Colonic mucosa (tissue), 4 donors: ENCODE data around the gene ACOT7. TPM values are rescaled to one million over a fixed set of nuclear protein-coding genes. Genes with fewer than 3 reads are reported as not detected.

Experiments used
- DNase-seq: peaks from one replicate; pipeline ENCODE4 v3.0.0-alpha.2; 2020
- H3K27ac ChIP-seq: fragments of 200-600 bp; one replicate; pipeline ENCODE4 v1.8.0; 2021
- H3K27me3 ChIP-seq: fragments of 200-600 bp; one replicate; pipeline ENCODE4 v1.8.0; 2021
- H3K36me3 ChIP-seq: fragments of 200-600 bp; one replicate; pipeline ENCODE4 v1.8.0; 2021
- H3K4me1 ChIP-seq: fragments of 200-600 bp; one replicate; pipeline ENCODE4 v1.8.0; 2021; ENCODE audit warnings: mild to moderate bottlenecking
- H3K4me3 ChIP-seq: fragments of 200-600 bp; one replicate; pipeline ENCODE4 v1.8.0; 2021
- H3K9ac ChIP-seq, 2 donors: one replicate each; pipeline ENCODE4 v1.7.0; 2013; ENCODE audit warnings: control low read depth in 2 of 2, low read depth in 2 of 2, low read length in 2 of 2
- H3K9me3 ChIP-seq: fragments of 200-600 bp; one replicate; pipeline ENCODE4 v1.8.0; 2021
- intact Hi-C: fragments of 100-400 bp; cut with DNase I; formaldehyde crosslinking; loops from one replicate; pipeline ENCODE4 v1.14.1; 2022
- total RNA-seq, 2 donors: library from RNA; stranded (reverse); fragmentation: NEBNext Ultra II Directional in 1 of 2; extraction: Animal tissue kit (Norgen Biotek cat#: 25700) in 1 of 2; gene quantifications; one replicate each; pipeline ENCODE4 v1.2.1, GENCODE V29; 2021
- TF ChIP-seq, protein P1 (sequence below): fragments of 200-600 bp; IDR thresholded peaks from one replicate; pipeline ENCODE4 v1.8.0; 2022; ENCODE audit warnings: antibody characterized with exemption, mild to moderate bottlenecking
- donor health status: healthy.
- donor health status: DM: no; HTN: no; CAD: no.
- donor health status: DM: no; HTN: no; CAD: no.

Gene ACOT7
- total RNA-seq, 2 donors from 2014 or later, result 48.7 to 125 TPM

DNA sequence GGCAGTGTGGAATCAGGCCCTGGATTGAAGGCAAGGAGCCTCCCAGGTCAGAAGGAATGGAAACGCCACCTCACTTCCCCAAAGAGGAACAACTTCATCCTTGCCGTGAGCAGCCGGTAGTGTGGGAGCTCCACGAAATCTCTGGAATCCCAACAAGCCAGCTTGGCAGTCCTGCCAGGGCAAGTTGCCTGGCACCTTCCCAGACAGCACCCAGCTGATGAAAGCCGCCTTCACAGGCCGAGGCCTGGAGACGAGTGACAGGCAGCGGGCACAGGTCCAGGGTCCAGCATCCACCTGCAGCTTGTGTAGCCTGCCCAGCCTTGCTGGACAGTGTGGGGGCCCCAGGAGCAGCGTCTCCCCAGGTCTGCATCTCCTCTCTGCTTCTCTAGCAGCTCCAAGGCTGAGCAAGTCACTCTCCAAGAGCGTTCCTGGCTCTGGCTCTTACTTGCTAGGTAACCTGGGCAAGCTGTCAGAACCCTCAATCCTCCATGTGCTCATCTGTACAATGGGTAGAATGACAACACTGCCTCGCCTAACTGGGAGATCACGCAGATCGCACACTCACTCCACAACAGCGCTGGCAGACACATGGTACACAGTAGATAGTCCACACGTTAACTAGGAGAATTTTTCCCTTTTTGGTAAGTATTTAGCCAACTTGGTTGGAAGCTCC lies 43.0 kb downstream of the ACOT7 start:
- DNase-seq, result no peak
- no peaks in the 10 kb centered on the region for H3K36me3 ChIP-seq
- no peak overlapping the region for H3K27ac ChIP-seq
- H3K9ac ChIP-seq, result no peak overlapping the region
- TF ChIP-seq, protein P1, sequence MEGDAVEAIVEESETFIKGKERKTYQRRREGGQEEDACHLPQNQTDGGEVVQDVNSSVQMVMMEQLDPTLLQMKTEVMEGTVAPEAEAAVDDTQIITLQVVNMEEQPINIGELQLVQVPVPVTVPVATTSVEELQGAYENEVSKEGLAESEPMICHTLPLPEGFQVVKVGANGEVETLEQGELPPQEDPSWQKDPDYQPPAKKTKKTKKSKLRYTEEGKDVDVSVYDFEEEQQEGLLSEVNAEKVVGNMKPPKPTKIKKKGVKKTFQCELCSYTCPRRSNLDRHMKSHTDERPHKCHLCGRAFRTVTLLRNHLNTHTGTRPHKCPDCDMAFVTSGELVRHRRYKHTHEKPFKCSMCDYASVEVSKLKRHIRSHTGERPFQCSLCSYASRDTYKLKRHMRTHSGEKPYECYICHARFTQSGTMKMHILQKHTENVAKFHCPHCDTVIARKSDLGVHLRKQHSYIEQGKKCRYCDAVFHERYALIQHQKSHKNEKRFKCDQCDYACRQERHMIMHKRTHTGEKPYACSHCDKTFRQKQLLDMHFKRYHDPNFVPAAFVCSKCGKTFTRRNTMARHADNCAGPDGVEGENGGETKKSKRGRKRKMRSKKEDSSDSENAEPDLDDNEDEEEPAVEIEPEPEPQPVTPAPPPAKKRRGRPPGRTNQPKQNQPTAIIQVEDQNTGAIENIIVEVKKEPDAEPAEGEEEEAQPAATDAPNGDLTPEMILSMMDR, result no peak
- intact Hi-C loops, result loop anchor here (5.0 kb wide), 1 partner anchor 47 kb away; no protein-coding TSS in a partner anchor
- no peaks in the 10 kb centered on the region for H3K9me3 ChIP-seq
- no peak overlapping the region for H3K4me3 ChIP-seq
- peaks cover 24% of the 10 kb centered on the region for H3K4me1 ChIP-seq
- no peaks in the 10 kb centered on the region for H3K27me3 ChIP-seq

DNA sequence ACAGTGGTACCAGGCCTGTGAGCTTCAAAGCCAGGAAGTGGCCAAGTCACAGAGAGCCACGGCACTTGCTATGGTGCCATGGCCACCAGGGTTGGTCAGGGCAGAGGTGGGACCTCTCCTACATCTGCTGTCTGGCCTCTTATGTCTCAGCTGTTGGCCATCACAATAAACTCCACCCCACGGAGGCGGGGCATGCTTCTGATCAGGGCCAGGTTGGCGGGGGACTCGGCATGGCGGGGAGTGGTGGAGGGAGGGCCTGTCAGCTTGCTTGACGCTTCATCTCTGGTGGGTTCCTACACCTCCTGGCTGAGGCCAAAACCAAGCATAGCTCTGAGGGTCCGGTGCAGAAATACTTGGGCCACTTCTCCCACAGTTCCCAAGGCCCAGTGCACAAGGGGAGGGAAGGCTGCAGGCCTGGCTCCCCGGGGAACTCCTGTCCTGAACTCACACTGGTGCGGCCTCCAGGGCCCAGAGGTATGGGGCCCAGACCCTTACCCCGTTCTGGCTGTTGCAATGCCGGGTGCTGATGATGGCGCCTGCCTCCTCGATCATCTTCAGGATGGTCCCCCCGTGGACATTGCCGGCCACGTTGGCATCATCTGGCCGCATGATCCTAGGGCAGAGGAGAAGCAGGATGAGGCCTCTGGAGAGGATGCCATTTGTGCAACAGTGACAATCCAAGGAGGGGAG lies 44.2 kb downstream of the ACOT7 start:
- Histone ChIP-seq H3K27me3 (no peaks in the 10 kb centered on the region), H3K9ac (peak overlapping the region in 1 of 2 donors; percentile 72), H3K27ac (peak overlapping the region; percentile 66), H3K9me3 (no peaks in the 10 kb centered on the region), H3K4me3 (no peak overlapping the region), H3K36me3 (no peaks in the 10 kb centered on the region), H3K4me1 (peaks cover 20% of the 10 kb centered on the region)
- TF ChIP-seq, protein P1, result no peak
- intact Hi-C loops, result no loop called here
- DNase-seq, result no peak

DNA sequence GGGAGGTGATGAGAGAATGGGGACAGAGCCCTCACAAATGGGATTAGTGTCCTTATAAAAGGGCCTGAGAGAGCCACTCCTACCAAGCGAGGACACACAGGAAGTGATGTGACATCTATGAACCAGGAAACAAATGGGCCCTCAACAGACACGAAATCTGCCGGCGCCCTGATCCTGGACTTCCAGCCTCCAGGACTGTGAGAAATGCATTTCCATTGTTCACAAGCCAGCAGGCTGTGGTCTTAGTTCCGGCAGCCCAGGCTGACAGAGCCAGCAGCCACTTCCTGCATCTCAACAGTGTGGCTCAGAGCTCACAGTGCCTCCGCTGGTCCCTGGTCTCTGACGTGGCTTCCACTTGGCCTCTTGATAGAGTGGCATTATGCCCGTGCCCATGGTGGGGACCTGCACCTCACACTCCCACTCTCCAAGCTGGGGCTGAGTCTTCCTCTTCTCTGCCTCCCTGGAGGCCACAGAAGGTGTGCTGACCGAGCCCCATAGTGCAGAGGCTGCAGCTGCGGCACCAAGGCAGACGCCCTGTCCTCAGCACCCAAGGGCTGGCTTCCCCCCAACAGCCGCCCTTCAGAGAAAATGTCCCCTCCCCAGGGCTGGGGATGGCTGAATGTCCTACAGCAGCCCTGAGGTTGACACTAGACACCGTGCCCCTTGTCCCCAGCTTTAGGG lies 44.9 kb downstream of the ACOT7 start:
- no peak overlapping the region for H3K4me3 ChIP-seq
- H3K27me3 ChIP-seq, result no peaks in the 10 kb centered on the region
- H3K4me1 ChIP-seq, result peaks cover 13% of the 10 kb centered on the region
- H3K27ac ChIP-seq, result peak overlapping the region; percentile 66
- no peaks in the 10 kb centered on the region for H3K36me3 ChIP-seq
- intact Hi-C loops, result no loop called here
- TF ChIP-seq, protein P1, result no peak
- no peaks in the 10 kb centered on the region for H3K9me3 ChIP-seq
- peak; percentile 42 for DNase-seq
- H3K9ac ChIP-seq, result peak overlapping the region in 1 of 2 donors; percentile 72

DNA sequence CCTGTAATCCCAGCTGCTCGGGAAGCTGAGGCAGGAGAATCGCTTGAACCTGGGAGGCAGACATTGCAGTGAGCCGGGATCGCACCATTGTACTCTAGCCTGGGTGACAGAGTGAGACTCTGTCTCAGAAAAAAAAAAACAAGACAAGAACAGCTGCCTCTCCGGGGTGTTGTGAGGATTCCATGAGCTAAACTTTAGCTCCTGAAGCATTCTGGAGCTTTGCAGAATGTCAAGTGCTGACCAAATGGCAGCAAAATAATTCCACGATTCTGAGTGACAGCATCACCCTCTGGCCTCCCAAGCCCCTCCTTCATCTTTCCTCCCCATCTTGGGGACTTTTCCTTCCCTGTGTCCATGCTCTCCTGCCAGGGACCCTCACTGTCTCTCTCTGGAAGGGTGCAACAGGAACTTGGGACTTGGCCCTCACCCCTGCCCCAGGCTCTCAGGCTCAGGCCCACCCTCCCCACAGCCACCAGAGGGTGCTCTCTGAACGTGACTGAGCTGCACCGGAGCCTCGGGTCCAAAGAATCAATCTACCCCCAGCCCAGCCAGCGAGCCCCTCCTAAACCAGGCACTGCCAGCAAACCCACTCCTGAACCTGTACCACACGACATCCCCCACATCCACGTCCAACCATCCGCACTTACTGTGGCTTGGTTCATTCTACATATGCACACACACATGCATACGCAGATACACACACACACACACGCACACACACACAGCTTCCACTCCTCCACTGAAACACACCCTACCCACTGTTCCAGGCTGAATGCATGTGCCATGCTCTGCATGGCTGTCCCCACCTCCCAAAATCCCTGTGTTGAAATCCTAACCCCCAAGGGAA lies 45.7 kb downstream of the ACOT7 start:
- peak; percentile 74 for DNase-seq
- Histone ChIP-seq H3K36me3 (no peaks in the 10 kb centered on the region), H3K9ac (peak overlapping the region; percentile 27 to 72), H3K27me3 (no peaks in the 10 kb centered on the region), H3K27ac (peak overlapping the region; percentile 66), H3K9me3 (no peaks in the 10 kb centered on the region), H3K4me3 (no peak overlapping the region), H3K4me1 (peaks cover 9% of the 10 kb centered on the region)
- TF ChIP-seq, protein P1, result peak; percentile 82
- intact Hi-C loops, result no loop called here

DNA sequence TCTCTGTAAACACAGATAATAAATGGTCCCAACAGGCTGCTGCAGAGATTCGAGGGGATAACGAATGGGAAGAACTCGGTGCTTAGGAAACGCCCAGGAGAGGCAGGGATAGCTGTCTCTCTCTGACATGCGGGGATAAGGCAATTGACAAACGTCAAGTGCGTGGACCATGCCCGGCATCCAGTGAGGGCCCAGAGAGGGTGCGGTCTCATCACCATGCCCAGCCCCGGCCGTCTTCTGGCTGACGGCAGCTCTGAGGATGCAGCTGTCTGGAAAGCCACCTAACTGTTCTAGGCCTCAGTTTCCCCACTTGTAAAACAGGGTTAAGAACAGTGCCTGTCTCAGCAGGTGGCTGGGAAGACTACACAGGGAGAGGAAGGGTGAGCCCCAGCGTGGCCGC lies 48.1 kb downstream of the ACOT7 start:
- TF ChIP-seq, protein P1, result no peak

More for the DNA sequence above, 48.1 kb downstream of the ACOT7 start:
- intact Hi-C loops, result no loop called here
- no peak for DNase-seq
- Histone ChIP-seq H3K27me3 (no peaks in the 10 kb centered on the region), H3K4me1 (no peaks in the 10 kb centered on the region), H3K9ac (no peak overlapping the region), H3K4me3 (no peak overlapping the region), H3K36me3 (no peaks in the 10 kb centered on the region), H3K27ac (no peak overlapping the region), H3K9me3 (no peaks in the 10 kb centered on the region)
